ENCODE measurements around the gene WDR77.

Gene WDR77

DNA sequence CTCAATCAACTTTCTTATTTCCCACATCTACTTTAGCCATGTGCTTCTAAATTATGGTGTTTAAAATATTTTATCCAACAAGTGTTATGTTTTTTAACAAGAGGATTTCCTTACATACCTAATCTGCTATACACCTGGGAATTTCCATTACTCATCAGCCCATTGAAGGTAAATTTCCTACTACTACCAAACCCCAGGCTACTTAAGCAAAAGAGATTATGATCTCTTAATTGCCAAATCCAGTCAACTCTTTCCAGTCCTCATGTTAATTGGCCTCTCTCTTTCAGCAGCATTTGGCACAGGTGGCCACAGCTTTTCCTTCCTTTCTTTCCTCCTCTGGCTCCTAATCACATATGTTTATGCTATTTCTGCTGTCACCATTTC is 19.7 kb upstream of the WDR77 start:
- DNase-seq, result no peak

DNA sequence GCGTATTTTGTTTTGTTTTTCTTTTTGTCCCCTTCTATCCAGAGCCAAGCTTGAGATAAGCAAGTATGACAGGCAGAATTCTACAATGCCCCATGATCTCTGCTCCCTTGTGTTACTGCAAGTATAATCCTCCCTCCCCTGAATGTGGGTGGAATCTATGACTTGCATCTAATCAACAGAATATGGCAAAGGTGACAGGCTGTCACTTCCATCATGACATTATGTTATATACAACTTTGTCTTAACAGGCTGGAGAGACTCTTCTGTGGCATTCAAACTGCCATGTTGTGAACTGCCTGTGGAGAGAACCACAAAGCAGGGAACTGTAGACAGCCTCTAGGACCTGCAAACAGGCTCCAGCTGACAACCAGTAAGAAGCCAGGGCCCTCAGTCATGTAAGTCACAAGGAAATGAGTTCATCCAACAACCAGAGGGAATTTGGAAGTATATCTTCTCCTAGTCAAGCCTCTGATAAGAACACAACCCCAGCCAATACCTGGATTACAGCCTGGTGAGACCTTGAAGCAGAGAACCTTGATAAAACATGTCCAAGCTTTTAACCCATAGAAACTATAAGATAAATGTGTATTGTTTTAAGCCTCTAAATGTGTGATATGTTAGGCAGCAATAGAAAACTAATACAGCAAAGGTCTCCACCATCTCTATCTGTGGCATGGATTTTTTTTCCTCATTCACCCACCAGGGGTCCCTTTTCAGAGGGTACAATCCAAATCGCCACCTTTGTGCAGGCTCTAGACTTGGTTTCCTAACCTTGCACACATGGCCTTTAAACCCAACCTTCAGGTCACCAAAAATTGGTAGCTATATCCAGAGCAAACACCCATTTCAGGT is 19.0 kb upstream of the WDR77 start:
- peak; percentile 41 to 50 (median 44) for DNase-seq

GRCh38 chr1:111466480-111466879 is 17.4 kb upstream of the WDR77 start:
- no peak for DNase-seq

DNA sequence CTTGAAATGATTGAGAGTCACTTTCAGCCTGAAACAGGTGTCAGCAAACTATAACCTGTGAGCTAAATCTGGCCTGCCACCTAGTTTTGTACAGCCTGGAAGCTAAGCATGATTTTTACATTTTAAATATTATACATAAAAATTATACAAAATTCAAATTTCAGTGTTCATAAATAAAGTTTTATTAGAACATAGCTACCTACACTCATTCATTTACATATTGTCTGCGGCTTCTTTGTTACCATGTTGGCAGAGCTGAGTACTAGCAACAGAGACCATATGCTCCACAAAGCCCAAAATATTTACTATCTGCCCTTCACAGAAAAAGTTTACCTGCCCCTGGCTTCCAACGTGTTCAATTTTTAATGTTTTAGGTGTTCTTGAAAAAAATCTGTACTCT is 16.7 kb upstream of the WDR77 start:
- no peak for DNase-seq

DNA sequence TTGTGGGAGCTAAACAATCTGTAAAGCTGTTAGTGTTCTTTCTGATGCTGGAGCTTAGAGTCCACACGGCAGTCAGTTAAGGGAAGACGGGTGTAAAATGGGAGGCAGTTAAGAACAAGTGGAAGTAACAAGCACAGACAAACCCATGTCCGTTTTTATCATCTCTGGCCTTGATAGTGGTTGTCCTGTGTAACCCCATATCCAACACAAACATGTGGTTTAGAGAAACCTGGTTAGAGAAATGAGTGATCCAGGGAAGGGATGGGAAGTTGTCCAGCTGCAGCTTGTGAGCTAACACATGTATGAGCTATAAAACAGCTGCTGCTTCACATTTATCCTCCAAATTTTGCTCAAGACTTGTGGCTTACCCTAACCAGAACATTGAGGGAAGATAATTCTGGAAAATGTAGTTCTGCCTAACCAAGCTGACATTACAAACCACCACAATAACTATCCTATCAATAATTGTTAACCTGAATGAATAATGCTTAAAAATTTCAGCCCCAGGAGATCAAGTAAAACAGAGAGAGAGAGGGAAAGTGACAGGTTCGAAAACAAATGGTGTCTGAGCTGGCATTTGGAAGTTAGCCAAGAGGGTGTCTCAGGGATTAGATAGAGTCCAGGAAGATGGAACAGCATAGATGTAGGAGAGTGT is 14.1 kb upstream of the WDR77 start:
- DNase-seq, result no peak

GRCh38 chr1:111462370-111463028 is 13.4 kb upstream of the WDR77 start:
- no peak for DNase-seq

GRCh38 chr1:111461765-111462164 is 12.7 kb upstream of the WDR77 start:
- no peak for DNase-seq

GRCh38 chr1:111455642-111456031 is 6.6 kb upstream of the WDR77 start:
- no peak for DNase-seq

- DNase-seq, result no peak
Measured at GRCh38 chr1:111454859-111455641, 6.0 kb upstream of the WDR77 start.

DNA sequence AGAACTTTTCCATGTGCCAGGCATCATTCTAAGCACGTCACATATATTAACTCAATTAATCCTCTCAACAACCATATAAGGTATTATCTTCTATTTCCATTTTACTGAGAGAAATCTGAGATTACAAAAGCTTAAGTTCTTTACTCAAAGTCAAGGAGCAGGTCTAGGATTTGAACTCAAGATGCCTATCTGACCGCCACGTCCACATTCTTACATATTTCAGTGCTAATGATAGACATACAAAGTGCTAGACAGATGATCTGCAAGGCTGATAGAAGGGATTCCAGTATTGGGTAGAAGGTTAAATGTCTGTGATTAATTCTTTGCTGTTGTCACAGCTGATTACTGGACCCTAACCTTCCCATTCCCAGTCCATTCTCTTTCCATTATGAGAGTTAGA is 4.7 kb upstream of the WDR77 start:
- no peak for DNase-seq

- DNase-seq, result no peak
Measured at GRCh38 chr1:111452581-111452980, 3.5 kb upstream of the WDR77 start.

GRCh38 chr1:111450185-111450584 is 1.1 kb upstream of the WDR77 start:
- DNase-seq, result no peak

DNA sequence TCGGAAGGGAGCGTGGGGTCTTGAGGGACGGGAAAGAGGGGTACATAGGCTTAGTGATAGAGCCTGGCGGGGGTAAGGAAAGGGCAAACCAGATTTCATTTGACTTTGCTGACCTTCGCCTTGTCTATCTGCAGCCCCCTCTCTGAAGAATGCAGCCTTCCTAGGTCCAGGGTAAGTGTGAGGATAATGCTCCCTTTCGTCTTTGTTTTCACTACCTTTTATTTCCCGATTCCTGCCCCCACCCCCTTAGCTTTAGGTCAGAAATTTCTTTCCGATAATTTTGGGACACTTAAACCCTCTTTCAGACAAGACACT is 604 bp upstream of the WDR77 start:
- DNase-seq, result no peak

GRCh38 chr1:111448482-111448917 is 556 bp downstream of the WDR77 start:
- no peak for DNase-seq

- DNase-seq, result no peak
Measured at GRCh38 chr1:111446967-111447892, 1.8 kb downstream of the WDR77 start.

DNA sequence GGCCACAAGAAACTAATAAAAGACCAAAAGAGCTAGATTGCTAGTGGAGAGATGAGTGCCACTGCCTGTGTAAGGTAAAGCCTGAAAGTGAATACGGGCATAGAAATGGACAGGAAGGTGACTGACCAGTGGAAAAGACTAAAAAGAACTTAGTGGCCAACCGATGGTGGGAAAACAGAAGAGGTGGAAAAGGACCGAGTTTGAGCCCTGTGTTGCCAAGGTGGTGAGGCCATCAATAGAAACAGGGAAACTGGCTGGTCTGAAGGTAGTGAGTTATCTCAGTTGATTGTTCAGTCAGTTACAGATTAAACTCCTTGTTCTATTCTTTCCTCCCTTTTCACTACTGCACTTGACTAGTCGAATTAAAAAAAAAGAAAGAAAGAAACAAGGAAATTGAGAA is 2.5 kb downstream of the WDR77 start:
- DNase-seq, result no peak

DNA sequence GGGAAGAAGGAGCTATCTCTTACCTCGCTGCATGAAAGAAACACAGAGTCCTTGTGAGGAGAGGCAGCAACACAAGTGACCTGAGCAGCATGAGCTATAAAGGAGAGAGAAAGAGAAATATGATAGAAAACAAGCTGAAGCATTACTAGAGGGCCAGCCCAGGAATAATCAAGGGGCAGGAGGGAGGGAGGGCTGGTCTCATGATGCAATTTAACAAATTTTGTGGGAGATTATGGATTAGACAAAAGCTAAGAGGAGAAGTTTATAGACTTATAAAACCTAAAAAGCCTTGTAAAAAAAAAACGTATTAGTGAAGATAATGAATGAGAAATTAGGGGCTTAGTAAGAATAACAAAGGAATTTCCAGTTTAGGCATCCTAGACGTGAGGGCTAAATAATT is 5.0 kb downstream of the WDR77 start:
- no peak for DNase-seq

GRCh38 chr1:111442457-111442856 is 6.6 kb downstream of the WDR77 start:
- no peak for DNase-seq

DNA sequence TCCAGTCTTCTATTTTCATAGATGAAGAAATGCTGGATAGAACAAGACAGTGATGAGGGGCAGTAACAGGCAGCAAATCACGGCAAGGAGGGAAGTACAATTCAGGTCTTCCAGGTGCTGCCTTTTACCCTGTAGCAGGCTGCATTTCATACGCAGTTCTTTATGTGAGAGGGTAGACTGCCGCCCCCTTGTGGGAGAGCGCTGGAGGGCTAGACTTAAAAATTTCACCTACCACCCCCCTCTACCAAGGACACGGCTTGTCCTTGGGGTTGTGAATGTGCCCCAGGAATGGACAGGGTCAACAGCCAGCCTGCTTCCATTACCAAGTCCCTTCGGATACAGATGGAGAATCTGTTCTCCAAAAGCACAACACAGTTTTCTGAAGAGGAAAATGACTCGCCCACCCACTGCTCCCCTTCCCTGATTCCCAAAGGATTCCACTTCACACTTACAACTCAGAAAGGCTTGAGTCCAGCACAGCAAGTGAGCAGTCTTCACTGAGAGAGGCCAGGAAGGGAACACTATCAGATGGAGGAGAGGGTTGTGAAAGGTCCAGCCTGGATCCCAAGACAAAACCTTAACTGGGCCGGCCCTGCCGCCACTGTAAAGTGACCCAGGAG is 7.4 kb downstream of the WDR77 start:
- DNase-seq, result peak in 2 of 3 donors; percentile 23 to 43

DNA sequence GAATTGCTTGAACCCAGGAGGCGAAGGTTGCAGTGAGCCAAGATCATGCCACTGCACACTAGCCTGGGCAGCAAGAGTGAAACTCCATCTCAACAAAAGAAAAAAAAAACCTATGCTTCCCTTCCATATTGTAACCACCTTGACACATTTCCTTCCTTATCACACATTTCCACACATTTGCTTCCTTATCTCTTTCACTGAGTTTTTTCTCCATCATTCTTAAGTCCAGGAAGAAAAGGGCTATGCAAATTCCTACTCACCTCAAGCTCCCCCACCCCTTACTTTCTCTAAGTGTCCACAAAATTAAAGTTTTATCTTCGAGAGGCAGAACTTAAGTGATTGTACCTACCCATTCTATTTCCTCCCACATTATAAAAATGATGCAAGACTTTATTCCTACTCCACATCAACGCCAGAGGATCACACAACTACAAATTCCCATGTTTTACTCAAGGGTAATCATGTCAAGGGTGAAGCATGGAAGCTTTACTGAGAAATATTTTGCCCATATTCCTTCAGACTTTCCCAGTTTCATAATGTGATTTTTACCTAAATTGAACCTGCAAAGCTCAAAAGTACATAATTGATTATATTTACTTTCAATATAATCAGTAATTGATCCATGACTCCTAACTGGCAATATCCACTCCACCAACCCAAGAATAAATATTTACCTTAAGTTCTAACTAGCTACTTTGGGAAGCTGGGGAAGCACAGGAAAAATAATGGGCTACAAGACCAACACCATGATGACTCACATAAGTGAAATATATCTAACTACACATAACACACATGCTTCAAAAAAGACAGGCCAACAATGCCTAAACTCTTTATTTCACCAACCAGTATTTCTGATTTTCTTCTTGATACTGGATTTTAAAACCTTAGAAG is 9.3 kb downstream of the WDR77 start:
- no peak for DNase-seq

DNA sequence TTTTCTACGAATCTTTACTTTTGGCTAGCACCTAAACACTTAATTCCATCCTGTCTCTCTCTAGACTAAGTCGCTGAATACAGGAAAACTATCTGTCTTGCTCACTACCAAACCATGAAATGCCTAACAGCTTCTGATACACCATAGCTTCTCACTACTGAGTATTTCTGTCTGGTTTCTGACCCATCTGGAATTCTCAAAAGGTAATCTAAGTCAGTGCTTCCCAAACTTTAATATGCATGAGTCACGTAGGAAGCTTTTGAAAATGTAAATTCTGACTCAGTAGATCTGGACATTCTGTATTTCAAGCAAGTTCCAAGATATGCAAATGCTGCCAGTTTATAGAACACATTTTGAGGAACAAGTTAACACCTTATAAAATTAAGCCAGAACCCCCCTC is 12.3 kb downstream of the WDR77 start:
- no peak for DNase-seq

Measured in suppressor macrophage treated with lipopolysaccharide for 1 hour (primary cell).